ENCODE results near the gene UBAC2.

Gene UBAC2

GRCh38 chr13:99417201-99418102 lies 216.8 kb downstream of the UBAC2 start:
- no peak overlapping the region for H3K27ac Mint-ChIP-seq
- no peaks in the 10 kb centered on the region for H3K9me3 Mint-ChIP-seq (ENCODE audit: low read depth)
- H3K4me3 Mint-ChIP-seq = no peak overlapping the region
- no peaks in the 10 kb centered on the region for H3K27me3 Mint-ChIP-seq
- peaks cover 31% of the 10 kb centered on the region for H3K4me1 Mint-ChIP-seq (ENCODE audit: low read depth)
- peaks cover 3% of the 10 kb centered on the region for H3K36me3 Mint-ChIP-seq

GRCh38 chr13:99418103-99418842 lies 217.6 kb downstream of the UBAC2 start:
- Mint-ChIP-seq H3K4me3 (no peak overlapping the region), H3K27ac (no peak overlapping the region), H3K4me1 (ENCODE audit: low read depth) (peaks cover 39% of the 10 kb centered on the region), H3K9me3 (ENCODE audit: low read depth) (no peaks in the 10 kb centered on the region), H3K36me3 (peaks cover 3% of the 10 kb centered on the region), H3K27me3 (no peaks in the 10 kb centered on the region)

- H3K27me3 Mint-ChIP-seq = no peaks in the 10 kb centered on the region
- no peak overlapping the region for H3K4me3 Mint-ChIP-seq
- no peaks in the 10 kb centered on the region for H3K9me3 Mint-ChIP-seq (ENCODE audit: low read depth)
- H3K4me1 Mint-ChIP-seq (ENCODE audit: low read depth) = peaks cover 44% of the 10 kb centered on the region
- peak overlapping the region; percentile 22 for H3K27ac Mint-ChIP-seq
- peaks cover 3% of the 10 kb centered on the region for H3K36me3 Mint-ChIP-seq
Observed at GRCh38 chr13:99418843-99419140, 218.1 kb downstream of the UBAC2 start.

- Mint-ChIP-seq H3K27ac (peak overlapping the region; percentile 92), H3K36me3 (peaks cover 3% of the 10 kb centered on the region), H3K27me3 (no peaks in the 10 kb centered on the region), H3K4me3 (peak overlapping the region; percentile 79), H3K9me3 (ENCODE audit: low read depth) (no peaks in the 10 kb centered on the region), H3K4me1 (ENCODE audit: low read depth) (peaks cover 50% of the 10 kb centered on the region)
Observed at GRCh38 chr13:99419591-99420243, 219.1 kb downstream of the UBAC2 start.

- Mint-ChIP-seq H3K36me3 (peaks cover 3% of the 10 kb centered on the region), H3K9me3 (ENCODE audit: low read depth) (no peaks in the 10 kb centered on the region), H3K27me3 (no peaks in the 10 kb centered on the region), H3K4me1 (ENCODE audit: low read depth) (peaks cover 61% of the 10 kb centered on the region), H3K4me3 (peak overlapping the region; percentile 70), H3K27ac (peak overlapping the region; percentile 93)
Observed at GRCh38 chr13:99421271-99421670, 220.6 kb downstream of the UBAC2 start.

GRCh38 chr13:99421758-99422585 lies 221.3 kb downstream of the UBAC2 start:
- H3K4me3 Mint-ChIP-seq = peak overlapping the region; percentile 70
- H3K36me3 Mint-ChIP-seq = peaks cover 3% of the 10 kb centered on the region
- H3K4me1 Mint-ChIP-seq (ENCODE audit: low read depth) = peaks cover 65% of the 10 kb centered on the region
- H3K27me3 Mint-ChIP-seq = no peaks in the 10 kb centered on the region
- peak overlapping the region; percentile 93 for H3K27ac Mint-ChIP-seq
- no peaks in the 10 kb centered on the region for H3K9me3 Mint-ChIP-seq (ENCODE audit: low read depth)

- Mint-ChIP-seq H3K27ac (peak overlapping the region; percentile 84), H3K4me1 (ENCODE audit: low read depth) (peaks cover 69% of the 10 kb centered on the region), H3K4me3 (peak overlapping the region; percentile 62), H3K9me3 (ENCODE audit: low read depth) (no peaks in the 10 kb centered on the region), H3K27me3 (no peaks in the 10 kb centered on the region), H3K36me3 (peaks cover 3% of the 10 kb centered on the region)
Observed at GRCh38 chr13:99422586-99423220, 222.0 kb downstream of the UBAC2 start.

- peak overlapping the region; percentile 98 for H3K27ac Mint-ChIP-seq
- no peaks in the 10 kb centered on the region for H3K9me3 Mint-ChIP-seq (ENCODE audit: low read depth)
- H3K4me3 Mint-ChIP-seq = peak overlapping the region; percentile 83
- H3K4me1 Mint-ChIP-seq (ENCODE audit: low read depth) = peaks cover 63% of the 10 kb centered on the region
- no peaks in the 10 kb centered on the region for H3K27me3 Mint-ChIP-seq
- peaks cover 7% of the 10 kb centered on the region for H3K36me3 Mint-ChIP-seq
Observed at GRCh38 chr13:99425485-99426341, 225.1 kb downstream of the UBAC2 start.

- peak overlapping the region; percentile 61 for H3K4me3 Mint-ChIP-seq
- peak overlapping the region; percentile 88 for H3K27ac Mint-ChIP-seq
- no peaks in the 10 kb centered on the region for H3K9me3 Mint-ChIP-seq (ENCODE audit: low read depth)
- H3K36me3 Mint-ChIP-seq = peaks cover 6% of the 10 kb centered on the region
- peaks cover 62% of the 10 kb centered on the region for H3K4me1 Mint-ChIP-seq (ENCODE audit: low read depth)
- H3K27me3 Mint-ChIP-seq = no peaks in the 10 kb centered on the region
Observed at GRCh38 chr13:99426426-99426825, 225.8 kb downstream of the UBAC2 start.

GRCh38 chr13:99429670-99430069 lies 229.0 kb downstream of the UBAC2 start:
- Mint-ChIP-seq H3K4me1 (ENCODE audit: low read depth) (peaks cover 62% of the 10 kb centered on the region), H3K27me3 (no peaks in the 10 kb centered on the region), H3K36me3 (peaks cover 4% of the 10 kb centered on the region), H3K4me3 (no peak overlapping the region), H3K9me3 (ENCODE audit: low read depth) (no peaks in the 10 kb centered on the region), H3K27ac (peak overlapping the region; percentile 41)

GRCh38 chr13:99431927-99432608 lies 231.4 kb downstream of the UBAC2 start:
- H3K9me3 Mint-ChIP-seq (ENCODE audit: low read depth) = no peaks in the 10 kb centered on the region
- peaks cover 68% of the 10 kb centered on the region for H3K4me1 Mint-ChIP-seq (ENCODE audit: low read depth)
- H3K27me3 Mint-ChIP-seq = no peaks in the 10 kb centered on the region
- peaks cover 4% of the 10 kb centered on the region for H3K36me3 Mint-ChIP-seq
- H3K27ac Mint-ChIP-seq = peak overlapping the region; percentile 97
- H3K4me3 Mint-ChIP-seq = peak overlapping the region; percentile 84

- H3K9me3 Mint-ChIP-seq (ENCODE audit: low read depth) = no peaks in the 10 kb centered on the region
- H3K36me3 Mint-ChIP-seq = peaks cover 2% of the 10 kb centered on the region
- H3K27ac Mint-ChIP-seq = peak overlapping the region; percentile 97
- H3K4me3 Mint-ChIP-seq = peak overlapping the region; percentile 84
- peaks cover 68% of the 10 kb centered on the region for H3K4me1 Mint-ChIP-seq (ENCODE audit: low read depth)
- H3K27me3 Mint-ChIP-seq = no peaks in the 10 kb centered on the region
Observed at GRCh38 chr13:99432609-99433542, 232.2 kb downstream of the UBAC2 start.
